Fibroblast of pulmonary artery (primary cell): ENCODE measurements around the gene CACNA1C.

Source experiments
- DNase-seq: peaks from one replicate; pipeline ENCODE4 v3.0.0-alpha.2; 2010; ENCODE audit warnings: low read depth
- H3K4me3 ChIP-seq: replicated peaks from 2 replicates; pipeline ENCODE4 v1.5.1; 2011; ENCODE audit warnings: low read depth, mild to moderate bottlenecking, control low read depth, low read length, moderate library complexity
- CTCF ChIP-seq: IDR thresholded peaks from 2 replicates; pipeline ENCODE4 v1.5.1; 2011; ENCODE audit warnings: mild to moderate bottlenecking, control low read depth, low read length, inconsistent platforms; ENCODE audit errors: missing control alignments

Gene CACNA1C

GRCh38 chr12:2218706-2219105, 165.9 kb downstream of the CACNA1C start:
- H3K4me3 ChIP-seq, result no peak overlapping the region
- no peak for DNase-seq
- no peak for TF ChIP-seq CTCF

- TF ChIP-seq CTCF, result no peak
- no peak for DNase-seq
- H3K4me3 ChIP-seq, result no peak overlapping the region
Observed at GRCh38 chr12:2221030-2221621, 168.3 kb downstream of the CACNA1C start.

GRCh38 chr12:2222691-2223090, 169.9 kb downstream of the CACNA1C start:
- no peak for TF ChIP-seq CTCF
- H3K4me3 ChIP-seq, result no peak overlapping the region
- DNase-seq, result no peak

- H3K4me3 ChIP-seq, result no peak overlapping the region
- DNase-seq, result no peak
- no peak for TF ChIP-seq CTCF
Observed at GRCh38 chr12:2224961-2225360, 172.2 kb downstream of the CACNA1C start.

GRCh38 chr12:2225696-2226095, 172.9 kb downstream of the CACNA1C start:
- no peak for DNase-seq
- TF ChIP-seq CTCF, result no peak
- H3K4me3 ChIP-seq, result no peak overlapping the region

GRCh38 chr12:2226641-2227040, 173.9 kb downstream of the CACNA1C start:
- H3K4me3 ChIP-seq, result no peak overlapping the region
- no peak for DNase-seq
- no peak for TF ChIP-seq CTCF

GRCh38 chr12:2227360-2227759, 174.6 kb downstream of the CACNA1C start:
- H3K4me3 ChIP-seq, result no peak overlapping the region
- TF ChIP-seq CTCF, result no peak
- no peak for DNase-seq
